AG20443 (cell line): Measurements from ENCODE around the gene ASTN1.

Source experiments
- DNase-seq: peaks from one replicate; pipeline ENCODE4 v3.0.0; 2012; ENCODE audit warnings: low spot score, mixed read lengths

The ASTN1 gene

DNA sequence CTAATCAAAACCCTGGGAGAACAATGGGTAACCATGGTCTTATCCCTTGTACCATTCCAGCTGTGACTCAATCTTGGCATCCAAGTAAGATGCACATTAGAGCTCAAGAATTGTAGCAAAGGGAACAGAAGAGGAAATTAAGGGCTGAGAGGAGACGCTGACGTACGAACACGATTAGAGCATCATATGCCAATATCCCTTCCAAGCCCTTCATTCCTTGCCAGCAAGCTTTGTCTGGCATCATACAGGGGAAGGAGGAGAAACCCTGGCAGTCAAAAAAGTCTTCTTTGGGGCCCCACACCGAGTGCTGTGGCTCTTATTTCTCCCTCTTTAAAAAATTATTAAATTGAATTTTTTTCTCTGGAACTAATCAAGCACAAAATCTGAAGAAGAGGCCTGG lies 120.9 kb downstream of the ASTN1 start:
- DNase-seq = no peak

DNA sequence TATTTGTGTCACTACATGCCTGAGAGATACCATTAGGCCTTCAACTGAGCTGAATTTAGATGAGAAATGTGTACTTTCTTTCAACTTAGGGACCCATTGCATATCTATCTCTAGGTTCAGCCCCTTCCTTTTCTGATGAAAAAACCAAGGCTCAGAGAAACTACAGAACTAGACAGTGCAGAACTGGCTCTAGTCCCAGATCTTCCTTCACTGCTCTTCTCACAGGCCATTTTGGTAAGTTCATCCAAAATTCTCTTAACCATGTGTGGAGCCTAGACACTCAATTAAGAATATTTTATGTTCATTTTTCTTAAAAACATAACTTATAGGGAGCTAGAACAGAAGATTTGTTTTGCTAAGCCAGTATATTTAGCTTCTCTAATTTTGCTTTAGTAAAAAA lies 128.9 kb downstream of the ASTN1 start:
- no peak for DNase-seq

DNA sequence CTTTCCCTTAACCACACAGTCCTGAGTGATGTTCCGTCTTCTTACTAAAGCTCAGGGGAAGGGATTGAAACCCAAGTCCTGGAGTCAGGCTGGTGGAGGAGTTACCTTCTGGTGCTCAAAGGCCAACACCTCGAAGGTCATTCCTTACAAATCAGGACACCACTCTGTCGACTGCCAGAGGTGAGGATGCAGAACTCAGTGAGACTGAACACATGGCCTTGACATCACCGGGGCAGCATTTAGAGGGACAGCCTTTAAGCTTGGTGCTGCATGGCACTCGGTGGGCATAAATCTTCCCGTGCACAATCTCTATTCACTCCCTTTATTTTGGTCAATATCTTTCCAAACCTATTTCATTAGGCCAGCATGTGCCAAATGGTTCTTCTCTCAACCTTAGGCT lies 130.9 kb downstream of the ASTN1 start:
- DNase-seq = no peak

DNA sequence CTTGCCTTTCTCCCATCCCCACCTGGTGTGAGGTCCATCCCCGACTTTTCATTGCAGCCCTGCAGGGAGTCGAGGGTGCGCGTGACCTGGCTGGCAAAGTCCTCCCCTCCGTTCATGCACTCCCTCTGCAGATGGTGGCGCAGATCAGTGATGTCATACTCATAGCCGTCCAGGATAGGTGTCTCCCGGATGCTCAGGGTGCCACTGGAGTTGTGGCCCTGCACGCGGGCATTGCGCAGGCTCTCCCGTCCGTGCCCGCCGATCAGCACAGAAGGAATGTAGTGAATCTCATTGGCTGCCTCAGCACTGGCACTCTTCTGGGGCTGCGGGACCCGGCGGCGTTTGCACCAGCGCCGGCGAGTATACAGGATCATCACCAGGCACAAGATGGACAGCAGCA lies 132.1 kb downstream of the ASTN1 start:
- DNase-seq = no peak

DNA sequence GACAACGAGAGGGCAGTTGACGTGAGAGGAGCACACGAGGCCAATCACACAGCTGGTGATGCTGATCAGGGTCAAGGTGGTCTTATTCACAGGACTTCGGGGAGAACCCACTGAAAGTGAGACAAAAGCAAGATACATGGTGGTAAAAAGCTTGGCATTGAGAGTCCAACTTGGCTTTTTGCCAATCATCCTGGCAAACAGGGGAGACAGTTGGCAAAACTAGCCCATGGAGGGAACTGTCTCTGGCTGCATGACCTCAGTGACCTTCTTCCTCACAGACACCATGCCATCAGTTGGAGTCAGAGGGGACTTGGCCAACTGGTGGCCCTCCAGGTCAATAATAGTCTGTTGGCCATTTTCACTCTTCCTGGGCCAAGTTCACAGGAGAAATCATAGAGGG lies 139.9 kb downstream of the ASTN1 start:
- no peak for DNase-seq

DNA sequence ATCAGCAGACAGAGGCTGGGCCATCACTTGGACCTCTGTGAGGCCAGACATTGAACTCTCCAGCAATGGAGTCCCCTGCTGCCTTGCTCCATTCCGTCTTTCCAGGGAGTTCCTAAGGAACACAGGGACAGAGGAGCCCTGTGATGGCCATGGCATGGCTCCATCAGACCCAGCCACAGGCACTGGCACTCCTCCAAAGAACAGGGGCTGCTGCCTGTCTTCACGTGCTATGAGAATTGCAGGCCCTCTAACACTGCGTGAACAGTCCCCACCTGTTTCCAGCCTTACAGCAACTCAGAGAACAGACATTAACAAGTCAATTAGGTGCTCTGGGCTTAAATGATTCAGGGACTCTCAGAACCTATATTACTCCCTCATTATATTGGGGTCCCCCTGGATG lies 140.8 kb downstream of the ASTN1 start:
- DNase-seq = no peak

DNA sequence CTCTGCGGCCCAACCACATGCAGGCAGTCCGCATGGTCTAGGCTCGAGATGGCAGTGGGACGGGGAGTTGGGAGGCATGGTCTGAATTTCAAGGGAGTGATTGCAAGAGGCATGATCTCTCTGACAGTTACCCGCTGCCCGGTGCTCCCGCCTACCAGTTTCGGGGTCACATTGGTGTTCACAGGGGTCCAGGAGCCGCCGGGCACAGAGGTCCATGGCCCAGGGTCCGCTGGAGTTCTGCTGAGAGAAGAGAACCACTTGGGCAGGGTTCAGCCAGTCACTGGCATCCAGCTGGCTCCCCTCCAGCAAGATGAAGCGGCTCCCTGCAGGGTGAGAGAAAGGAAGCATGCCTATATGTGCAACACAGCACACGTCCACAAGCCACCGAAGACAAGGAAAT lies 141.3 kb downstream of the ASTN1 start:
- DNase-seq = no peak

DNA sequence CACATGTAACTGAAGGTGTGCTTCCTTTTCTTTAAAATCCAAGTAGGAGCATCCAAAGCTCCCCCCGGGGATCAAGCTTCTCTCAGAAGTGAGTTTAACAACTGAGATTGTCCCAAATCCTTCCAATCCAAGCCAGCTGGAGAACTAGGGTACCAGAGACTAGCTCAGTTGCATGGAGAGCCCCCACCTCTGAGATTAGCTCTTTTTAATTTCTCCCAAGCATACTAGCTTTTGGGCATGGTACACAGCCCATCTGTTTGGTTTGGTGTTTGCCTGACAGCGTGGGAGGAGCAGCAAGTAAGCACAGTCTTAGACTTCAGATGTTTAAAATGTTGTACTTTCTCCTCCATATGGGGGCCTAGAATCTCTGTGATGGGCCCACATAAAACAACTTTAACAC lies 142.8 kb downstream of the ASTN1 start:
- DNase-seq = no peak

DNA sequence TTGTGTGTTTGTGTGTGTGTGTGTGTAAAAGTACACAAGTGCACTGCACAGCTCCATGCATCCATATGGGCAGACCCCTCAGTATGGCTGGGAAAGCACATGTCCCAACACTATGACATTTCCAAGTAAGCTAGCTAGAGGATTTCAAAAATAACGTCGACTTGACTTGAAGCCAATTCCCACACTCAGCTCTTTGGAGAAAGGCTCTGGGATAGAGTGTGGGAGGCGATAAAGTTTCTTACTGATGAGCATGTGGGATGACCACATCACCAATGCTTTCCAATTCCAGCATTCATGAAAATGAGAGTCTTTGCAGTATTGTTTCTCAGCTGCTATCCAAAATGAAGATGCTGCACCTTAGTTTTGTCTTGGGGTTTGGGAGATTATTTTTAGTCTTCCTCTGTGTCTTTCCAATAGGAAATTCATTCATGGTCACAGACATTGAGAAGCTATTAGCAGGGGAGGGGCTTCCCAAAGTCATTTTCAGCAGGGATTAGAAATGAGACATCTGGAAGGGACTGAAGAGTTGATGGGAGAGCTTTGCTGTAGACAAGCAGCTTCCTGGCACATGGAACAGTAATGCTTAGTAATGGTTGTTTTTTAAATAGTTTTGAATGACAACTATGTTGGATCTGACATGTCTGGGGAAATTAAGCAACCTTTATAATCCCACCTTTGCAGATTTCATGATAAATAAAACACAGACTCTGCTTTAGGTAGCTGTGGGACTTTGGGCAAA lies 143.5 kb downstream of the ASTN1 start:
- DNase-seq = no peak

DNA sequence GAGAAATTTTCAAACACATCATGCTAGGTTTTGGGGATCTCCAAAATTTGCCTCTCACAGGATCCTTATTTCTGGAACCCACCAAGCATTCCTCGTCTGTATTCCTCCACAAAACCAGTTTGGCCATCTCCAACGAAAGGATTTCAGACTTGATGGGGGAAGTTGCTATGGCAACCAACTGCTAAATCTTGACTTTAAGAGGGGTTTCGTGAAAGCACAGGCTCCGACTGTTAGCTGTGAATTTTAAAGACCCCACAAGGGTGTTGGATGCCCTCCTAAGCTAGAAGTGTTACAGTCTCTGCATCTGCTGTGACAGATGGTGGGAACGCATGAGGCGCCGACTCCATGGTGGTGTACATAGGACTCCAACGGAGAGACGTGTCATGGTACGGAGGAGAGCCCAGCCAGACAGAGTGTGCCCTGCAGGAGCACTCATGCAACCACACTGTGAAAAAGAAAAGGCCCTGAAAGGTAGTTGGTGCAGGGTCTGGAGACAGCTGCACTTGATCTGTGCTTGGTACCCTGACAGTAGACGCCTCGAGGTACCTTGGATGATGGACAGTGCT lies 147.1 kb downstream of the ASTN1 start:
- DNase-seq = no peak

DNA sequence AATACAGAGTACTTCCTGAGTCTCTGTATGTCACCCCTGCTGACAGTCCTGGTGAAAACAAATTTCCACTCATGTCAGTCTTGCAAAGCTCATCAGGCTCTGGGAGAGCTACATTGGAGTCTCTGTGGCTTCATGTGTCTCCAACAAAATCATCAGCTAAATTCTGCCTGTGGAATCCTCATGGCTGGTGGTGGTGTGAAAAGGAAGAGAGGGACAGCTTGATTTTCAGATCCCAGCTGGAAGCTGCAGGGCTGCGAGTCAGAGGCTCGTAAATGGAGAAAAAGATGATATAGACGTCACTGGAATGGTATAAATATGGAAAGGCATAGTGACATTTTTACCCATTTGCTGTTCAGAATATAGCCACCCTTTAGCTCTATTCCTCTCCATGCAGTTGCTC lies 150.2 kb downstream of the ASTN1 start:
- no peak for DNase-seq

DNA sequence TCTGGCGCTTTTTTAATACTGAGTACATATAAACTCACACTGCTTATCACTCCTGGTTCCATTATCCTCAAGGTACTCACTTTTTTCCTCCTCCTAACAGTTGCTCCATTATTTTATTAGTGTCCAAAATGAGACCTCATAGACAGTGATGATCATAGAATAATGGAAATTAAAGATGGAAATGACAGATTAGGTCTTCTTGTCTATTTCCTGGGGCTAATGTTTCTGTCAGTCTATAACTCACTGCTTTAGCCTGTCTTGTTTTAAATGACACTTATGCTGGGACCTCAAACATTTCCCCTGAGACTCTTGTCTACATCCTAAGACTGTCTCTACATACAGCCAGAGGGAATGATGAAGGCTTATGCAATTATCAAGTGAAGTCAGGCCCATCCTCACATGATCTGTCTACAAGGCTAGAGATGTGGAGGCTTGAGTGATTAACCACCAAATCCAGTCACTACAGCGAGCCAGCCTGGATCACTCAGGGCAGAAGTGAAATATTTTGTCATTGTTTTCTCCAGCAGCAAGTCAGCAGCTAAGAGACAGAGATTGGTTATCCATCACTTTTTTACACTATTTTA lies 152.1 kb downstream of the ASTN1 start:
- no peak for DNase-seq

DNA sequence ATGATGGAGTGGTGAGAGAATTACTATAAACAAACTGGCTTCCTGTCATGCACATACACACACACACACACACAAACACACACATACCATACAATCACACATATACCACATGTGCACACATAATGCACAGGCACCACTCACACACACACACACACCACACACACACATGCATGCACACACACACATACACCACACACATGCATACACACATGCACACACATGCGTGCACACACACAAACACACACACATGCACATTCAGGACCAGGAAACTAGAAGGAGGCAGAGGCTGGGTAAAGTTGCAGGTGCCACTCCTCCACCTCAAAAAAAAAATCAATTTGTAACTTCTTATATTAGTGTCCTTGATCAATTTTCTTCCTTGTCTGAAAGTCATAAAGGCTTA lies 153.0 kb downstream of the ASTN1 start:
- DNase-seq = no peak

DNA sequence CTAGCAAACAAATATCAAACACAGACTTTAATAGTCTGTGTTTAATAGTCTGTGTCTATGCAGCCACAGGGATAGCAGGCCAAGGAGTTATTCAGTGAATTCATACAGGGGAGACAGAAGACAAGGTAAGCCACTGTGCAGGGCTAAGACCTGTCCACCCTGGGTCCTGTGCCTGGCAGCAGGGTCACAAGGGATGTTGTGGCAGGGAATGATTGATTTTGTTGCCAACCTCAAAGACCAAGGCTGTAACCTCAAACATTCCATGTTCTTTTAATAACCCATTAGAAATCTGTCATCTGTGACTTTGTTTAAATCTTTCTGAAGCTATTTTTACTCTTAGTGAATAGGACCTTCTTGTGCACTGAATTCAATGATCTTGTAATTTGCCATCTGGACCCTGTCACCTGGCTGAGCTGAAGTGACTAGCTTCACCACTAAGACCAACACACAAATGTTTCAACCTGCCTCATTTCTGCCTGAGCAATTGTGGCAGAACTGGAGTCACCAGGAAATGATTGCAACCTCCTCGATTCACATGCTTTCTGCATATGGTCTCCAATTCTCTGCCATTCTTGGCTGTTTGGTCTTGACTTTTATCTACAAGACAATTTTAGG lies 154.2 kb downstream of the ASTN1 start:
- DNase-seq = no peak

DNA sequence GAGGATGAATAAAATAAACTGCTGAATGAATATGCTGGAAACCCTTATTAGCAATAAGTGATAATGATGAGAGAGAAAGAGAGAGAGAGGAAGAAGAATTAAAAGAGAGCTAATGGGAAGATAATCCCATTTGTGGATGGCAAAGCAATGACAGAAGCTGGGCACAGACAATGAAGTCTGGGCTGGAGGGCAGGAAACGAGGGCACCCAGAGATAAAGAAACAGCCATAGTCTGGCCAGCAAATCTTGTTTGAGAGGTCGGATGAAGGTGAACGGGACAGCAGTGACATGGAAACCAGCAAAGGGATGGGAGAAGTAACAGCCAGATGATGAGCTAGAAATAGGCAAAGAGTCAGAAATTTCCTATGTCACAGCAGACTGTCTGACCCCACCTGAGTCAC lies 155.9 kb downstream of the ASTN1 start:
- DNase-seq = no peak

DNA sequence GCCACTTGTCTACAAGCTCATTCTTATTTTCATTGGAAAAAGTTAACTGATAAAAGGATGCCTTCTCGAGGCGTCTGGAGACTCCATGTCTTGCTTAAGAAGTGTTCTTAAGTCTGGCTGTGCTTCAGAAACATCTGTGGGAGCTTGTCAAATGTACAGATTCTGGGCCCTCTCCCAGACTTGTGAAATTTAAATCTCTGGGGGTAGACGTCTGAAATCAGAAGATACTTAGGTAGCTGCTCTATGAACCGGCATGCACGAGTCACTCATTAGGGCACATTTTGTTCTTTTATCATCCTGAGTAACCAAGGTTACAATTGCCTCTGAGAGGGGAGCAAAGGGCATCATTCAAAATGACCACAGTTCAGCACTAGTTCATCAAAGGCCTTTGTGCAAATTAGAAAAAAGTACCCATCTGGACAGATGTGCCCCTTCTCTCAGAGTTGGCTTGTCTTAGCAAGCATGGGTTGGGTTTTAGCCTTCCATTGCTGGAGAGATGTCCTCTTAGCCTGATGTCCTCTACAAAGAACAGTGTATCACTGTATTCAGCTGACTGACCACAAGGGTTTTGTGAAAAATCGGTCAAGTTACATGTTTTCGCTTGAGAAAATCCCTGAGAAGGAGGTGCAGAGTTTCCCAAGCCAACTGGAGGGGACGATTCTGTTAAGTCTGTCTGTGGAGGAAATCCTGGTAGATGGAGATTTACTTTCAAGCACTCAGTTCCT lies 156.9 kb downstream of the ASTN1 start:
- DNase-seq = no peak

DNA sequence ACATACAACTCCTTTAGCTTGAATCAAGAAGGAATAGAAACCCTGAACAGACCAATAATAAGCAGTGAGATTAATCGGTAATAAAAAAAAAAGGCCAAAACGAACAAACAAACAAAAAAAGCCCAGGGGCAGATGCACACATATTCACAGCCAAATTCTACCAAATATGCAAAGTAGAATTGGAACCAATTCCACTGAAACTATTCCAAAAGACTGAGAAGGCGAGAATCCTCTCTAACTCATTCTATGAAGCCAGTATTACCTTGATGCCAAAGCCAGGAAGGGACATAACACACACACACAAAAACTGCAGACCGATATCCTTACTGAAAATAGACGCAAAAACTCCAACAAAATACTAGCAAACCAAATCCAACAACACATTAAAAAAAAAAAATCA lies 161.6 kb downstream of the ASTN1 start:
- DNase-seq = no peak

DNA sequence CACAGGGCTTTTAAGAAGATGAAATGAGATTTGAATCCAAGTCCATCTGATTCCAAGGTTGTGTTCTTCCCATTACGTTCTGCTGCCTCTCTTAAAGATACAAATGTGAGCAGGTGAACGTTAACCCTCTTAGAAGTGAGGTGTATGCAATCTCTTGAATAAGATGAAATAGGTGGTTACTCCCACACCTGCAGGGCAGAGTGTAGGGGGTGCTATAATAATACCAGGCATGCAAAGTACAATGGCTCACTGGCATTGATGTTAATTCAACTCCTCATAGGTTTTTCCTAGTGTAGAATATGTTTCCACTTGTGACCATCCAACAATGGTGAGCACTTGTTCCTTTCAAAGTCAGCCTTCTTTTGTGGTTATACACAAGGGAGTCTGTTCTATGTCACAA lies 163.0 kb downstream of the ASTN1 start:
- no peak for DNase-seq

DNA sequence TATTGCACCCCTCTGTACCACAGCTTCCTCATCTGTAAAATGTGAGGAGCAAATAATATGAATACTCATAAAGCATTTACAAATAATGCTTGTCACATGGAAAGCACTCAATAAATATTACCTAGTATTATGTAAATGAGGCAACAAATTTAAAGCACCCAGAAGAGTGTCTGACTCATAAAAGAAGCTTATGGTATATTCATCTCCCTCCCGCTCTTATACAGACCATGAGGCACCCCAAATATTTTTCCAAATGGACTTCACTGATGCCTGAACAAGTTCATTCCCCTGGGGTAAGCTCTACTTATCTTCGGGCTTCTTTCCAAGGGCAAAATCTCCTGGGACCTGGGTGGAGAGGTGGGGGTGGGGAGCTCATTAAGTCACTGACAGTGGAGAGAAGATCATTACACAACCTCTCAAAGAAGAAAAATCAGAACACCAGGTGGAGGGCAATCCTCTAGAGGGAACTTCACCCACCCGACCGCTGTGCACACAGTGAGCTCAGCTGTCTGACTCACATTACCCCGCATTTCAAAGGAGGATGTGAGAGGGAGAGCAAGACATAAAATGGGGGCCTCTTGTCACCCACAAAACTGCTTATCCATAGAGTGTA lies 166.2 kb downstream of the ASTN1 start:
- no peak for DNase-seq

DNA sequence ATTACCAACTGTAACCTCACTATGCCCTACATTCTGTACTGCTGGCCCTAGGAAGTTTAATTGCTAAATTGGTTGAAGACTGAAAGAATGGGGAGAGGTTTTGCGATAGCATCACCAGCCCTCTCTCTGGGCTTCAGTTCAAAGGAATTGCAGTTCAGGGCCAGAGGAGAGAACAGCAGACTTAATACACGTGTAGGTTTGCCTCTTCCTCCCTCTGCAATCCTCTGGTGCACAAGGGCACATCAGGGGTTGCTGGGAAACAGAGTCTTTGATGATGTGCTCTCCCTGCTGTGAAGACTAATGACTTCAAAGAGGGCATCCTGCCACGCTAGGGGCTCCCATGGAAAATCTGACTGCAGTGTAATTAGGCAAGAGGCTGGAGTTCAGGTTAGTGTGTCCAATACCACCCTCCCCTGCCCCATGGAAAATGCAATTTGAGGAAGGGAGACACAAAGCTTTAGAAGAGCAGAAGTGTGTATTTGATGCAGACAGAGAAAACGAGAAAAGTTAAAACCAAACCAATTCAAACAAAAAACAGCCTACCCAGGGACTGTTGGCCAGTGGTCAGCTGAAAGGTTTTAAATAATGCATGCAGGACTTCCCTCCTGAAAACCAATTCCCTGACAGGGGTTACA lies 167.9 kb downstream of the ASTN1 start:
- DNase-seq = no peak

DNA sequence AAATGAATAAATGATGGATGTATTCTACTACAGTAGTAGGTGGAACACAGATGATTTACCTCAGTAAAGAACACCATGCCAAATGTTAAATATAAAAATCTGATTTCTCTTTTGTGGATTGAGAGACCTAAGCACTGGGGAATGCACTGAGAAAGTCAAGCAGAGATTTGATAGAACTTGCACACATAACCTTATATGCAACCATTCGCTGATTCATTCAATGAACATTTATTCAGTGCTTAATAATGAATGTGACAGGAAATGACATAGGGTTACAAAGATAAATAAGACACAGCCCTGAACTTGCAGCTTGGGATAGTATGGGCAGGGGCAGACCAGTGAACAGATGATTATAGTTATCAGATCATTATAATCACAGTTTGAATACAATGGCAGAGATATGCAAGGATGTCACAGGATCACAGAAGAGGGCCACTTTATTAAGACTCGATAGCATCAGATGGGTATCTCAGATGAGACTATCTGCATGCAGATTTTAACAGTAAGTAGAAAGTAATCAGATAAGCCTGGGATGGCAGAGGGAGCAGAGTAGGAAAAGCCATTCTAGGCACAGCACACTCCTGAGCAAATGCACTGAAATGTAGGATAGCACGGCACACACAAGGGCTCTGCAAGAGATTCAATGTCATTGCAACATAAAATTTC lies 169.4 kb downstream of the ASTN1 start:
- no peak for DNase-seq
